HUDEP-2 (cell line): ENCODE results near the gene STAC.
A peak's percentile ranks its signal among the peaks of the same experiment; 100 is the strongest.
"Not testable (repeated sequence)": the region's sequence is repeated elsewhere in the genome, so short reads cannot be mapped to it uniquely, and the experiment has no call there.

Experiments
- DNase-seq, 76 experiments: peaks; one replicate each; lab custom pipeline; 2025; ENCODE audit not compliant: unreplicated experiment in 76 of 76; lab: John Stamatoyannopoulos, UW

Gene STAC

DNA sequence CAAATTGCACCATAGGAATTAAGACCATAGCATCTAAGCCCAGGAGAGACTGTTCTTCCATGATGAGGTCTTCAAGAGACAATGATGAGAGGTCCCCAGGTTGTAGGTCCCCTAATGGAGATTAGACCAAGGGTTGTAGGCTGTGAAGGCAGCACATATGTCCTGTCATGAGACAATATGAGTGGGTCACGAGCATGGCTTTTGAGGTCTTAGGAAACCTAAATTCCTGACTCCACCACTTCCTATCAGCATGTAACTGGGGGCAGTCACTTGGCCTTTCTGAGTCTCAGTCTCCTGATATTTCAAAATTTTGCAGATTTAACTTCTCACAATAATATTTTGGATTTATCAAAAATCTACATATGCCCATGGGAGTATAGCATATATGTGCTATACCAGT is 31.3 kb downstream of the STAC start:
- no peak for DNase-seq

DNA sequence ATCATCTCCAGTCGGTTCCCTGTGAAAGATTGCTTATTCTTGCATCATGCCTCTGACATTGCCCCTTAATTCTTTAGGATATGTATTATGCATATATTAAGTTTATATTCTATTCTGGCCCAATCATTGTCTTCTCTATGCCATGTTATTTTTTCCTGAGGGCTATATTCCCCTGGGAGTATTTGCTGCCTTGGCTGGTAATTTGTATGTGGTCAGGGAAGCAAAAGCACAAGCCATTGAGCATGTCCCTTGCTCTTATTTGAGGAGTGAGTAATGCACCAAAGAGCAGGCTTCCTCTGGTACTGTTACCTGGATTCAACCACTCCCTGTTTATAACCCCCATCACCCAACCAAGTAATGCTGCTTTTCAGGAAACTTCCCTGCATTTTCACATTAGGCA is 36.3 kb downstream of the STAC start:
- DNase-seq = no peak

DNA sequence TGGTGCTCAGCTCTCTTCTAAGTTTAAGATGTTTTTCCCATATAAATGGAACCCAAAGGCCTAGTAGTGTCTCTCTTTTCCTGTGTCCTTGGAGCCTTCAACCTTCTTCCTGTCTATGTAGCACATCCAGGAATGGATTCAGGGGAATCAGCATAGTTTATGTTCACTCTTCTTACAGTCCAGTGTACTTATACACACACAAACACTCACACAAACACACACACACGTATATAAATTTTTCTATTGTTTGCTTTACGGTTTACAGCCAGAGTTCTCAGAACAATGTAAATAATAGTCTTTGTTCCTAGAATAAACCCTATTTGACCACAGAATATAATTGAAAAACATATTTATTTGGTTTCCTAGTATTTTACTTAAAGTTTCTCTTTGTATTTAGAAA is 36.9 kb downstream of the STAC start:
- DNase-seq = no peak

DNA sequence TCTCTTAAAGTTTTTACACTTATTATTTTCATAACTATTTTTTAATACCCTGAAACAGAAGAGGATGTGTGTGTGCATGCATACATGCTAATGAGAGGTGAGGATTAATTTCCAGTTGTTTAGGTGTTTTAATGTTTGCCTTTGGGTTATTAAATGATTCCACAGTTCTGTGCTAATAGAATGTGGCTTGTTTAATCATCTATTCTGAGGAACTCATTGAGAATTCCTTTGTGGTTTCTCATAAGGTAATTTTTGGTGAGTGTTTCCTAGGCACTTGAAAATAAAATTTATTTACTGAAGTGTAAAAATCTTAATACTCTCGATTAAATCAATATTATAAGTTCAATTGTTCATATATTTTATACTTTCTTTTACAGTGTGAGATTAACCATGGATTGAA is 38.0 kb downstream of the STAC start:
- DNase-seq = no peak

DNA sequence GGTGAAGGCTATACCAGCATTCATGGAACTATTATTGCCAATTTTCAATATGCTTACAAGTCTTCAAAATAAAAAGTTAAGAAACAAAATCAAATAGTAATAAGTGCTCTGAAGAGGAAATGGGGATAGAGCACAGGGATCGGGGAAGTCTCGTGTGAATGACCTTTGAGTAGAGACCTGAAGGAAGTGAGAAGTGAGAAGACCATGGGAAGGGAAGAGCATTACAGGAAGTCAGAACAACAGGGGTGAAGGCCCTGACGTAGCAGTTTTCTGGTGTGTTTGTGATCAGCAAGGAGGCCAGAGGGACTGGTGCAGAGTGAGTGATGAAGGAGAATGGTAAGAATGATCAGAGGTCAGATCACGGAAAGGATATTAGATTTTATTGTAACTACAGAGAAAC is 48.1 kb downstream of the STAC start:
- no peak for DNase-seq

DNA sequence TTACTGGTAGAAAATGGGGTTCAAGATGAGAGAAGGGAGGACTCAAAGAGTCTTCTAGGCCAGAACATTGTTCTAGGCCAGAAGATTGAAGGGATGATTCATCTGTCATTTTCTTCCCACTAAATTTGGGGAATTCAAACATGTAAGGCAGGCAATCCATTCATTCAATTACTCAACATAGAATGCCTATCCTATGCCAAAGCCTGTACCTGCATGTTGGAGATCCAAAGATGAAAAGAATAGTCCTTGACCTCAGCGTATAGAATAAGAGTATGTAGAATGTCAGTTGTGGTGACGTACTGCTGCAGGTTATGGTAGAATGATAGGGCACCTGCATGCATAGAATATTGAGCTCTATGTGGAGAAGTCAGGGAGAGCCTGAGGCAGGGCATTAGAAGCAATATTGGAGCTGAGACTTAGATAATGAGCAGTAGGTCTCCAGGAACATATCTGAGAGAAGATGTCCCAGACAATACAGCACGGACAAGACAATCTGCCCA is 49.7 kb downstream of the STAC start:
- no peak for DNase-seq

DNA sequence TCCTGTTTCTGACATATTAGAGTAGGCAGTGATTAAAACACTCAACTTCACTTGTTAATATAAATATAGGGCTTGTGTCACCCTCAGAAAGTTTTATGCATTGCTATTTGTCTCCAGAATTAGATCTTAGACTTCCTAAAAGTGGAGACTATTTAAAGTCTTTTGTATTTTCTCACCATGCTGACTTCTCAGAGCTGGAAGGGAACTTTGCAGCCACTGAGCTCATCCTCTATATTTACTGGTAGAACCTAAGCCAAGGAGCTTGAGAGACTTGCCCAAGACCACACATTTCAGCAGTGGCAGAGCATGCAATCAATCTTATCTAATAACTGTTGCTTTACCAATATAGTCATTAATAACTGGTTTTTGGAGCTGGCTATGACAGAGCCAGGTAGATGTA is 53.2 kb downstream of the STAC start:
- DNase-seq = no peak

DNA sequence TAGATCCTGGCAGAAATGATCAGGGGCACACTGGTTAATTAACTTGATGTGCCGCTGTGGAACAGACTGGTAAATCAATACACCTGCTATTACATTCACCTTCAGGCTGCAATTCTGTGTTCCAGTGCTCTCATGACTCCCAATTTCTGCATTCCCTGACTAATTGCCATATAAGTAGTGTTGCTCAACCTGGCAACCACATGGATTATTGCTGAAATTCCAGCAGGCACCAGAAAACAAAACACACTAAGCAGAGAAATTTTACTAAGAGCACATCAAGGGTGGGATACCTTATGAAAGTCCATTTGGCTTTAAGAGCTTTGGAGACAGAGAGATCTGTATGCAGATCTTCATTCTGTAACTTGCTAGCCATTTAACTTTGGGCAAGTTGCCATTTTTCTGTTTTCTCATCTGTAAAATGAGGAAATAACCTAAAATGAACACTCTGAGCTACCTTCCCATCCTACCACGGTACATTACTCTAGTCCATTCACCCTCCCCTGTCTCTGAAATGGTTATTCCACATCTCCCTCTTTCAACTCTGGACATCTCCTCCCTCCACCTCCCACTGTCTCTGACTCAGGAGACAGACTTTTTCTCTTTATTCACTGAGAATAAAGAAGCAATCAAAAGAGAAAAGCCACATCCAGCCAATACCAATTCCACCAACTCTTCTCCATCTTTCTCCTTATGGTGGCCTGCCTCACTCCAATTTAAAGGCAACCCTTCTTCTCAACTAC is 54.6 kb downstream of the STAC start:
- no peak for DNase-seq

DNA sequence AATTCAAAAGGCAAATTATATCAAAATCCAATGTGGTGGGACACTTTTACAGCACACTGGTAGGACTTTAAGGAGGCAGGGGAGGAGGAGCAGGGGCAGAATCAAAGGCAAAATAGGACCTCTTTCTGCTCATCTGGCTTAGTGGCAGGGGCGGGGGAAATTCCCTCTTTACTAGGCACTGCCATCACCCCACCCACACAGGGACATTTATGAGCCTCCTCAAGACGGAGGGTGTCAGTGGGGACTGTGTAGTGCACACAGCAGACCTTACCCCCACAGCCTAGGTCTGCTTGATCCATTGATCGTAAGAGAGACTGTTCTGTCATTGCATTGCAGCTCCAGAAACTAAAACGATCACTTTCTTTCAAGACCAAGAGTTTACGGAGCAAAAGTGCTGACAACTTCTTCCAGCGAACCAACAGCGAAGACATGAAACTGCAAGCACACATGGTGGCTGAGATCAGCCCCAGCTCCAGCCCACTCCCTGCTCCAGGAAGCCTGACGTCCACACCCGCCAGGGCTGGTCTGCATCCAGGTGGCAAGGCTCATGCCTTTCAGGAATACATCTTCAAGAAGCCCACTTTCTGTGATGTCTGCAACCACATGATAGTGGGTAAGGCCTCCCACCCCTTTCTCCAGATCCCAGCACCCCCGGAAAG is 62.9 kb downstream of the STAC start:
- no peak for DNase-seq

DNA sequence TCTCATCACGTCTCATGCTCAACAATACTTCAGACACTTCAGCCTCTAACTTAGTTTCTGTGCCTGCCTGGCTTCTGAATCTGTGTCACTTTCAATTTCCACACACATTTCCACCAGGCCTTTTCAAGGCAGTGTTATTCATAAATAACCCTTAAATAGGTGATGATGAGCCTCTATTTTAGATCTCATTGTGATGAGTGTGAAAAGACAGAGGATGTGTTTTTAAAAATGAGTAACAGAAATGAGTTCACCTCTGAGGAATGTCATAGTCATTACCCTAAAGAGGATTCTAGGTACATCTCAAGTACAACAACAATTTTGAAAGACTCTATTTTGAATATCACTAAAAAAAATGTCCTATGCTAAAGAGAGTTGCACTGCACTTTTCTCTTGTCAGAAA is 64.6 kb downstream of the STAC start:
- no peak for DNase-seq

DNA sequence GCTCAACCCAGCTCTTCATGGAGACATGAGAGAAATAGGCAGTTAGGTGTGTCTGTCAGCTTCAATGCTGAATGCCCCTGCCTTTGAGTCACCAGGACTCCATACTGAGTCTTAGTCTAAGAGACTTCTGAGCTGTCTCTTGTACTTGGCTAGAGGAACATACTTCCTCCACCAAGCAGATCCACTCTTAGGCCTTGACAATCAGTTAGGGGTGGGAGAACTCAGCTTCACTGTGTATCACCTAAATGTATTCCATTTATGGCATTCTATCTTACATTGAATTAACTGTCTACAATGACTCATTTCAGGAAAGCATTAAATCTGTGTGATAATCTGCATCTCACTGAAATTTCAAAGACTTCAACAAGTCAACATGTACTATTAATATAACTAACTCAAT is 66.0 kb downstream of the STAC start:
- no peak for DNase-seq

DNA sequence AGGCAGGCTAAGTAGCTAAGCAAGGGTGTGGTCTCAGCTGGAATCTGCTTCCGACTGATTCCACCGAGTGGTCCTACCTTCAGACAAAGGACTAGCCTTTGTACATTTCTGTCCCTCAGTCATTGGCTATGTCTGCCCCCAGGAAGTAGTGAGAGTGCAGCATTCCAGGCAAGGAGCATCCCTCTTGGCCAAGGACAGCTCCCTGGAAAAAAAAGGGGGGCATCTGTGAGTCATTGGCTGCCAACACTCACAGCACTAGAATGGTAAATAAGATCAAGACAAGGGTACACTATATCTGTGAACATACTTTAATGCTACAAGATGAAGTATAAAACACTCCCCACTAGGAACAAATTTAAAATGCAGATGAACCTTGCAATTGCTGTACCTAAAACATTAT is 66.8 kb downstream of the STAC start:
- no peak for DNase-seq

DNA sequence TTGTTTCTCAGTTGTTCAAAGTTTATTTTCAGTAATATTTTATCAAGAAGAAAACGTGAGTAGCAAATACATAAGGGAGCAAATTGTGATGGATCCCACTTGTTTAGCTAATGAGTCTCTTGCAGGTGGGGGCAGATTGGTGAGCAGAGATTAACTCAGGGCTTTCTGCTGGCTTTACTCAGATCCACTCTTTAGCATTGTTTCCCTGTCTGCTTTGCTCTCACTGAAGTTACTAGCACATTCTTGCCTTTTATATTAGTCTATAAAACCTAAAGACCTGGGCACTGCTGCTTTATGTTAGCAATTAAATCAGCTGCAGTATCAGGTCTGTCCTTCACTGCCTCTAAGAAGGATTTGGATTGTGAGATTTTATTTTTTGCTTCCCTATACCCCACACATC is 71.5 kb downstream of the STAC start:
- DNase-seq = no peak

DNA sequence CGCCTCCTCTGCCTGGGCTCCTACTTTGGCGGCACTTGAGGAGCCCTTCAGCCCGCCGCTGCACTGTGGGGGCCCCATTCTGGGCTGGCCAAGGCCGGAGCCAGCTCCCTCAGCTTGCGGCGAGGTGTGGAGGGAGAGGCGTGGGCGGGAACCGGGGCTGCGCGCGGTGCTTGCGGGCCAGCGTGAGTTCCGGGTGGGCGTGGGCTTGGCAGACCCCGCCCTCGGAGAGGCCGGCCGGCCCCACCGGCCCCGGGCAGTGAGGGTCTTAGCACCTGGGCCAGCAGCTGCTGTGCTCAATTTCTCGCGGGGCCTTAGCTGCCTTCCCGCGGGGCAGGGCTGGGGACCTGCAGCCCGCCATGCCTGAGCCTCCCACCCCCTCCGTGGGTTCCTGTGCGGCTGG is 72.9 kb downstream of the STAC start:
- DNase-seq = peak in 5 of 76 experiments; percentile 4 to 24 (median 11)

DNA sequence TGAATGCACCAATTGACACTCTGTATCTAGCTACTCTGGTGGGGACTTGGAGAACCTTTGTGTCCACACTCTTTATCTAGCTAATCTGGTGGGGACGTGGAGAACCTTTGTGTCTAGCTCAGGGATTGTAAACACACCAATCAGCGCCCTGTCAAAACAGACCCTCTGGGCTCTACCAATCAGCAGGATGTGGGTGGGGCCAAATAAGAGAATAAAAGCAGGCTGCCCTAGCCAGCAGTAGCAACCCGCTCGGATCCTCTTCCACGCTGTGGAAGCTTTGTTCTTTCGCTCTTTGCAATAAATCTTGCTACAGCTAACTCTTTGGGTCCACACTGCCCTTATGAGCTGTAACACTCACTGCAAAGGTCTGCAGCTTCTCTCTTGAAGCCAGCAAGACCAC is 73.6 kb downstream of the STAC start:
- DNase-seq = not testable (repeated sequence)

DNA sequence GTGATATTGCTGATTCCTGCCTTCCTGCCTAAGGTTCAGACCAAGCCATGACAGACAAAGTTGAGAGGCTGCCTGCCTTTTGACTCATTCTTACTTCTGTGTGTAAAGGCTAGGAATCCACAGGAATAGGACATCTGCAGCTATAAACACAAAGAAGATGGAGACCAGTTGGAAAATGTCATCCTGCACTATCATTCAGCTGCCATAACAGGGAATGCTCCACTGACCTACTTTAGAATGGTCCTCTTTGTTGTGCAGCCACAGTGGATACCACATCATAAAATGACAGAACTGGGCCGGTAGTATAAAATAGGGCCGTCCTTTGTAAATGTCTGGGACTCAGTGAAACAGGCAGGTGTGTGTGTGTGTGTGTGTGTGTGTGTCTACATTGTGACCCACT is 75.1 kb downstream of the STAC start:
- DNase-seq = no peak

DNA sequence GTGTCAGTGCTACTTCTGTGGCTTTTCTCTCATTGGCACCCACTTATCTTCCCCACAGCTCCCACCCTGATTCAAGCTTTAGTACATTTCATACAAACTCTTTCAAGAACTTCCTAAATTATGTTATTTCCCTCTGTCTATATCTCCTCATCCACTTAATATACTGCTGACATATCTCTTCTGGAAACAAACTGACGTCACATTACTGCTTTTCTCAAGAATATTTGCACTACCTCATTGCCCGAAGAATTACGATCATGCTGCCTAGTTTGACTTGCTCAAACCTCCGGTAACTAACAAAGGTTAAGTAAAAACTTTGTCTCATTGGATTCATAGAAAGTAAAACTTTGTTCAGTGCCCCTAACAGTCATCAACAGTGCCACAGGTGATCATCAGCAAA is 76.5 kb downstream of the STAC start:
- no peak for DNase-seq

DNA sequence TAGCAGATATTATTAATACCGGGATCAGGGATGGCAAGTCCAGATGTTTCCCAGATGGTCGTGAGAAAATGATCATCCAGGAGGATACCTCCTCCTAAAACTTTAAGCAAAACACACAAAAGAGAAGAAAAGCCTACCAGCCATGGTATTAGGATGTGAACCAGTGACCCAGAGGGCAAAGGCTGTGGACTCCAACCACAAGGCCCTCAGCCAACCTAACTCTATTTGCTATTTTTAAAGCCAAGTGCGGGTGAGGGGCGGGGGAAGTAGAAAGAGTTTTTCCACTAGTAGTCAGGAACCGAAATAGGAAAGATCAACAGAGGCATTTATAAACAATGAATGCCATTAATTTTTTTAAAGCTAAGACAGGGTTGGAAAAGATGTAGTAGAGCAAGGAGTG is 77.4 kb downstream of the STAC start:
- DNase-seq = no peak

DNA sequence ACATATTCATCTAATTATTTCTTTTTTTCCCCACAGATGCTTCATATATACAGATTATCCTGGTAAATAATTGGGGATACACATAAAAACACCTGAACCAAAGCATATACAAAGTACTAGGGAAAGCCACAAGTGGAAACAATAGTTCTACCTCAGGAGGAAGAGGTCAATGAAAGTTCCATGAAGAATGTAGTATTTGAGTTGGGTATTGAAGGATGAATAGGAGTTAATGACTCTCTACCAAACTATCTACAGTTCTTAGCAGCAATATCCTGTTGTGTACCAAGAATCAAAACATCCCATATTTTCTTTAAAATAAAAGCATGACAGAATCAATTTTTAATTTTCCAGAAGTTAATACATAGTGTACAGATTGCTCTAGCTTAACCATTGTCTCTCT is 78.9 kb downstream of the STAC start:
- DNase-seq = no peak

DNA sequence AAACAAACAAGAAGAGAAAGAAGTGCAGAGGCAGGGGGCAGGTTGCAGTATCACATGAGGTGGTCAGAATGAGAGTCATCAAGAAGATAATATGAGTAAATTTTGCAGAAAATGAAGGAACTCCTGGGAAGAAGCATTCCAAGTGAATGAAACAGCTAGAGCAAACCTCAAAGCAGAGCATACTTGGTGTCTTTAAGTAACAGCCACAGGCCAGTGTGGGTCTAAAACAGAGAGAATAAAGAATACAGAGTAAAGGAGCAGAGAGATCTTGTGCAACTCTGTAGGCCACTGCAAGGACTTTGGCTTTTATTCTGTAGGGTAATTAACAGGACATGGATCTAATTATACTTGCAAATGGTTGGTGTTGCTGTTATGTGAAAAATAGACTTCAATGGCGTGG is 81.3 kb downstream of the STAC start:
- DNase-seq = no peak

DNA sequence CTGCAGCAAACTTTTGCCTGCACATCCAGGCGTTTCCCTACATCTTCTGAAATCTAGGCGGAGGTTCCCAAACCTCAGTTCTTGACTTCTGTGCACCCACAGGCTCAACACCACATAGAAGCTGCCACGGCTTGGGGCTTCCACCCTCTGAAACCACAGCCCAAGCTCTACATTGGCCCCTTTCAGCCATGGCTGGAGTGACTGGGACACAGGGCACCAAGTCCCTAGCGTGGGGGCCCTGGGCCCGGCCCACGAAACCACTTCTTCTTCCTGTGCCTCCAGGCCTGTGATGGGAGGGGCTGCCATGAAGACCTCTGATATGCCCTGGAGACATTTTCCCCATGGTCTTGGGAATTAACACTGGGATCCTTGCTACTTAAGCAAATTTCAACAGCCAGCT is 91.7 kb downstream of the STAC start:
- not testable (repeated sequence) for DNase-seq

DNA sequence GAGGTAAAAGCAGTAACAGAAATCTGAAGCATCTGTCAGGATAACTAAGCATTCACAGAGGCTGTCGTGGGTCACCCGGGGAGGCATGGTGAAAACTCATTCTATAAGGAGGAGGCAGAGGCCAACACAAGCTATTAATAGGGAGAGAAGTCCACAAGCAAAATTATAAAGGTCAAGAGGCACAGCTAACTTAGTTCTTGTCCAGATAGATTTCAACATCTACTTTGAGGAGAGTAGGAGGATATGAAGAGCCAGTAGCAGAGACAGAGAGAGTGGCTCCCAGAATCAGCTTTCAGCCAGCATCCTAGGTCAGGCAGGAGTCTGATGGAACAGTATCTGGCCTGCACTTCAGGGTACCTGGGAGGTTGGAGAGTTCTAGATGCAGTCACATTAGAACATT is 95.3 kb downstream of the STAC start:
- no peak for DNase-seq
